Right hindlimb (tissue), 1 donor: ENCODE results near the gene ANKH.
A peak's percentile ranks its signal among the peaks of the same experiment; 100 is the strongest.

Experiments
- DNase-seq: peaks from one replicate; pipeline ENCODE4 v3.0.0-alpha.2; 2018

The ANKH gene

GRCh38 chr5:14678773-14679334 is 192.7 kb downstream of the ANKH start:
- DNase-seq: no peak

DNA sequence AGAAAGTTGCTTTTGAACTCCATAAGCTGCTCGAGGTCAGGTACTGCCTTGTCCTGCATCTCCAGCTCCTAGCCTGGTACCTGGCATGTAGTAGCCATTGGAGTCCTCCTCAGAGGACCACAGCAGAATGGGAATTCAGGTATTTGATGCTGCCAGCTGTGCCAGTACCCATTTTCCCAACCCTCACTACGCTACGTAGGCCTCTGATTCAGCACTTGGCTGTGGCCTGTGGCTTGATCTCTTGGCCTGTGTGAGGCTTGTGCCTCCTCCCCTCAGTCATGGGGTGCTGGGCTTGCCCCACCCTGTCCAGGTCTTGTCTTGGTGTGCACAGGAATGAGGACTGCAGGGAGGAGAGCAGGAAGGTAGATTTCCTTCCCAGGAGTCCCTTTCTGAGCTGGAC is 195.3 kb downstream of the ANKH start:
- no peak for DNase-seq

- DNase-seq: no peak
Observed at GRCh38 chr5:14675865-14676300, 195.7 kb downstream of the ANKH start.

GRCh38 chr5:14674983-14675854 is 196.4 kb downstream of the ANKH start:
- DNase-seq: no peak

DNA sequence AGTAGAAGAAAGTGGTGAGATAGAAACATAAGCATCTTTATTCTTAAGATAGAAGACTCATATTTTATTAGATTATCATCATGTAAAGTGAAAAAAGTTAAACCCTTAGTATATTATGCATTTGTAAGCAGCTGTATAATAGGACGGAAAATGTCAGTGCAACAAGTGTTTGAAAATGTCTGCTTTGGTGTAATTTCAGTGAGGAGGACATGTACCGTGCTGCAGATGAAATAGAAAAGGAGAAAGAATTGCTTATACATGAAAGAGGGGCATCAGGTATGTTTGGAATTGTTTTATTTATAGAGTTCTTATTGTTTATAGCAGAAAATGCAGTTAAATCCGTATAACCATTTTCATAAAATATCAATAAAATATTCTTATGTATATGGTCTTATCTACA is 198.1 kb downstream of the ANKH start:
- DNase-seq: no peak

DNA sequence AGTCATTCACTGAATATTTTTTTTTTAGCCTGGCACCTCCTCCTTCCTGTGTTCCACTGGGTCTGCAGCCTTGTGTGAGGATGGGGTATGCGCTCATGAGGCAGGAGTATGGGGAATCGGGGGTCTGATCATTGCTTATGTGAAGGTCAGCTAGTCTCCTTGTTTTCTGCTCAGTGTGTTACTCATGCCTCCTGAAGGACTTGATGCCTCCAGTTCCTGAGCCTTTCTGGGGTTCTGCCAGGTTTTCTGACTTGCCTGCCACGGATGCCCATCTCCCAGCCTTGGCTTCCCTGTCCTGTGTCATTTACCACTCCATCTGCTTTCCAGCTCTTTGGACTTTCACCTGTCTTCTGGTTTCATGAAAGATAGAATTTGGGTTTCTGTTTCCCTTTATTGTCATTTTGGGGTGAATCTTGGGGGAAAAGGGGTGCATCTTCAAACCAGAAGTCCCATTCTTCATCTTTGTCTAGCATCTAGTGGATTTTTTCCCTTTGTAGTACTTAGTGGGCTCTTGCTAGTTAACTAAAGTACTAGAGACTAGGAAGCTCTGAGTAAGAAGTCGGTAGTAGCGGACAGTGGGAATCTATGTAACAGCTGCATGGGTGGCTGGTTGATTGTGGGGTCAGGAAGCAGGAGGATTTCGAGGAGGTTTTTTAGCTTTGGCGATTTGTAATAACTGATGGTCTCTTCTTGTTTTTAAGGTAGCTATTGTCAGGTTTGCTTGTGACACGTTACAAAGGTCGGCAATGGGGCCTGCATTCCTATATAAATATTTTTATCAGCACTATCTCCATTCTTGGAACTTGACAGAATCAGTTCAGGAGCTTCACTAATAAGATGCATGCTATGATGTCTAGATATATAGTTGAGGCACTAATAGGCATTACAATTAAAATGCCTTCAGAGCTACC is 198.8 kb downstream of the ANKH start:
- no peak for DNase-seq

DNA sequence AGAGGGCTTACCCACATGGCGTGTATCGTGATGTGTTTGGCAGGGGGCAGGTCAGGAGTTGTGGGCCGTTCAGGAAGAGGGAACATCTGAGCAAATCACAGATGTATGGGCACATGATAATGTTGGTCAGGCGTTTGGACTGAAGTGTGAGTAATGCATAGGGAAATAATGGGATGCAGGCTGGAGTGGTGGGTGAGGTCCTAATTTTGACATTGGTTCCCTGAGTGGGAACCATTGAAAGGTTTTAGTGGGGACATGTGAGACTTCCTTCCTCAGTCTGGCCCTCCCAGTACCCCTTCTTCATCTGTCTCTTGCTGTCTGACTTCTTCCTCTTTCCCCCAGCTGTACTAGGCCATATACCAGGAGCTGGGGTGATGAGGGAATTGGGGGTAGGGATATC is 199.5 kb downstream of the ANKH start:
- DNase-seq: no peak

DNA sequence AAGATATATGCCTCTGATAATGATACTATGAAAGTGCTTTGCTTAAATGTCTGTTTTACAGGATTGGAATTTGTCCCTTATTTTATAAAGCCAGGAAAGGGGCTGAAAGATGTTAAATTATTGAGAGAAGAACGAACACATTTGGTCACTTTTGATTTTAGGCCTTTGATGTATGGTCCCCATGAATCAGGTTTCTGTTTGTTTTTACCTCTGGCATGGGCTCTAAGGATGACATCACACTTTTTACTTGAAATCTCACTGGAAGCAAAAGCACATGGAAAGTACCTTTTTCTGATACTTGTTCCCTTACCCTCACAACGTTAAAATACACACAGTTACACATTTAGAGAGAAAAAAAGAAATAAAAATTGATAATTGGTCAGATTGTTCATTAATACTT is 200.2 kb downstream of the ANKH start:
- no peak for DNase-seq

DNA sequence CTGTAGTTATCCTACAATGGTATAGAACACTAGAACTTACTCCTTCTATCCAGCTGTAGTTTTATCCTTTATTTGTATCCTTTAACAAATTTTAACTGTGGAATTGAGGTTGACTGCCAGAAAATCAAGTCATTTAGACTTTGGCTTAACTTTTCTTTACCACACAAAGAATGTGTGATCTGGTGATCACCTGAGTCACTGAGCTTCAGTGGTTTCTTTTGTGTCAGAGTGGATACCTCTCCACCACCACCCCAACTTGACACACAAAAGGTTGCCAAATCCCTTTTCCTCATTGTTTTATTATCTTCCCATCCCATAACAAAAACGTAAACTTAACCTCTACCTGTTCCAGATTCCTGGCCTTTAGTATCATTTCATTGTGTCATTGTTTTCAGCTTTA is 201.6 kb downstream of the ANKH start:
- no peak for DNase-seq

DNA sequence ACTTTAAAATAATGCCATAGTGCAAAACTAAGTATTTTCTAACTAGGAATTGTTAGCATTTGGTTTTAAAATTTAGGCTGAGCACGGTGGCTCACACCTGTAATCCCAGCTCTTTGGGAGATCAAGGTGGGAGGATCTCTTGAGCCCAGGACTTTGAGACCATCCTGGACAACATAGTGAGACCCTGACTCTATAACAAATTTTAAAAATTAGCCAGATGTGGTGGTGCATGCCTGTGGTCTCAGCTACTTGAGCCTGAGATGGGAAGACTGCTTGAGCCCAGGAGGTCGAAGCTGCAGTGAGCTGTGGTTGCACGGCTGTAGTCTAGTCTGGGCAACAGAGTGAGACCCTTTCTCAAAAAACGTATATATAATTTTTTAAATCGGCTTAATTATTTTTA is 202.2 kb downstream of the ANKH start:
- no peak for DNase-seq

DNA sequence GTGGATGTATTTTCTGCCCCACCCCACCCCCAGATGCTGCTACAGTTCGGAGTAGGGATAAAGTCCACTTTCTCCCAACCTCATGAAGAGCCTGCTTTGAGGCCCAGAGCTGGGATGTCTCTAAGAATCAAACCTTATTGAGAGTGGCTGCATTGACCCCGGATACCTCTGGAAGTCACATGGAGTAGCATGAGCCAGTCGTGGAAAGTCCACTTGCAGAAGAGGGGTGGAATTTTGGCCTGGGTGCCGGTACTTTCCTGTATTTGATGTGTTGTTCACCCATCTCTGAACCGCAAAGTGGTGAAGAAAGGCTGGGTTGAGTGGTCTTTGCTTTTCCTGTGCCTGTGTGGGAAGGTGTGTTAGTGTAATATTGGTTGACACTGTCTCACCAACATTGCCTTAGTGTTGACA is 203.4 kb downstream of the ANKH start:
- no peak for DNase-seq

DNA sequence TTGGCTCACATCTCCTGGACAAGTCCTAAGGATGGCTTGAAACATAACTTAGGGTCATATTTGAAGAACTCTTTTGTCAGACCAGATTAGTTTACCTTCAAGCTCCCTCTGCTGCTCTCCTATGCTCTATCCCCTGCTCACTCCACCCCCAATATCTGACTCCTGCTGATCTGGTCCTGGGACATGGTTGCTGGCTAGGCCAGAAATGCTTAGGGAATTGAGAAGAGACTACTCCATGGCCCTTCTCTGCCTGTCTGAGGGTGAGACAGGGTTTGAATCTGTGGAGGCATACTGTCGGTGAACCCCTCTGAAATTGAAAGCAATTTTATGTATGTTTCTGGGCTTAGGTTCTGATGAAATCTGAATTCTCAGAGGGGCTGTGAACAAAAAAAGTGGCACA is 203.8 kb downstream of the ANKH start:
- no peak for DNase-seq

GRCh38 chr5:14667290-14667689 is 204.3 kb downstream of the ANKH start:
- DNase-seq: no peak

DNA sequence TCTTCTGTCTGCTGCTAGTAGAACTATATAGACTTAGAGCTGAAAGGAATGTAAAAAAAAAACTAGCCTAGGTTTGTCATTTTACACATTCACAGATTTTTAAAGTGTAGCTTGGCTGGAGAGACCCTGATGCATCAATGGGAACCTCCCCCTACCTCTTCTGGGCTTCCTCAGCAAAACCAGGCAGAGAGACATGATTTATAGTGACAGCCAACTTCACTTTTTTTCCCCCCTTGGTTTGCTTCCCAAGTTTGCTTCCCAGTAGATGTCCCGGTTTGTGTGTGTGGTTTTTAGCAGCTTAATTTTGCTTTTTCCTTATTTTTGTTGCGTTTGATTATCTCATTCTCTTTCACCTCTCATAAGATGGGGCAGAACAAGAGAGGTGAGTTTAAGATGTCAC is 205.2 kb downstream of the ANKH start:
- no peak for DNase-seq

- no peak for DNase-seq
Observed at GRCh38 chr5:14665949-14666348, 205.6 kb downstream of the ANKH start.

DNA sequence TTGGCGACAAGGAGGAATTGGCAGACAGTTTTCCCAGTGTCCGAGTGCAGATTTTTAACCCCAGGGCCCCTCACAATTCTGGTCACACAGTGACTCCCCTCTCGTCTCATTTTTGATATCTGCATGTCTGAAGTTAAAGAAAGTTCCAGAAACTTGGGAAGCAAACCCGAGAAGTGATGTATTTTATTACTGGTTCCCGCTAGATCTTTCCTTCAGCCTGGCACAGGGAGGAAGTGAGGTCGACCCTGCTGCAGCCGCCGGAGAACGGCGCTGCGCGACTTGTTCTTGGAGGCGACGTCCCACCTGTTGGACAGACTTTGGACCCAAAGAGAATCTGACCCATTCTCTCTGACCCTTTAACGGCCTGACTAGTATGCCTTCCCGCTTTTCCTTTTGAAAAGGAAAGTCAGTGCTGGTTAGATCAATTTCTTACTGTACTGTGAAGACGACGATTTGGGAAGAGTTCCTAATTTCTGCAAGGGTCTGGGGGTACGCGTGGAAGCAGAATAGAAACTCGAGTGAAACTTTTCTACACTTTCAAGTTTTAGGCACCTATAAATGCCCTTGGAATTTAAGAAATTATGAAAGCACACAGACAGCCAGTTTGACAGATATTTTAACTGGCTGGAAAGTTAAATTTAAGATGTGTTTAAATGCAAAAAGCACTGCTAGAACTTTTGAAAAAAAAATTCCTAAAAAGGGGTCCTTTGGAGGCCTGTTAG is 206.3 kb downstream of the ANKH start:
- DNase-seq: peak; percentile 42

DNA sequence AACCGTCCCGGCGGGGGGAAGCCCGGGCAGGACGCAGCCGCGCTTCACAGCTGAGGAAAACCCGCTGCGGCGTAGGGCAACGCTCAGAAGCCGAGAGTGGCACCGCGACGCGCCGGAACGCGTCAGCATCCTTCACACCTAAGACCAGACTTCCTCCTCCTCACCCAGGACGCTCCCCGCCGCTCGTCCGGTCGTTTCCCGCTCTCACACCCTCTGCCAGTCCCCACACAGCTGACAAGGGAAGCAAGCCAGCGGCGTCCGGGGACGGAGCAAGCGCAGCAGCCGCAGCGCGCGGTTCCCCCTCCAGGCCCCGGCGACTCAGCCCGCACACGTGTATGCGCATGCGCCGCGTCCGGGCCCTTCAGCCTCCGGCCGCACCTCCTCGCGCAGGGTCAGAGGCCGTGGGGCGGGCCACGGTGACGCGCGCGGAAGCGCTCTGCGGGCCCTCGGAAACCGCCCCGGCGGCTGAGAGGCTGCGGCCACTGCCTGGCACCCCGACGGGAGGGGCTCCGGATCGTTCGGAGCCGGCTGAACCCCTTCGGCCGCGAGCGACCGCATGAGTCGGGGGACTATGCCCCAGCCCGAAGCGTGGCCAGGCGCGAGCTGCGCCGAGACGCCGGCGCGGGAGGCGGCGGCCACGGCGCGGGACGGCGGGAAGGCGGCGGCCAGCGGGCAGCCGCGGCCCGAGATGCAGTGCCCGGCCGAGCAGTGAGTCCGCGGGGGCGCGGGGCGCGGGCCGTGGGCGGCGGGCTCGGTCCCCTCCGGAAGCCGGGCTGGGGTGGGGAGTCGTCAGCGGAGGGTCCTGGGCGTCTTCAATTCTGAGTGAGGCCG is 207.1 kb downstream of the ANKH start, which contains the start of gene OTULIN:
OTULIN (plus strand) TSS at position 449 of the 831 bp plus-strand sequence; CDS start at position 557, 108 bp downstream.
- DNase-seq: peak; percentile 95

GRCh38 chr5:14663734-14664269 is 207.8 kb downstream of the ANKH start:
- DNase-seq: no peak

DNA sequence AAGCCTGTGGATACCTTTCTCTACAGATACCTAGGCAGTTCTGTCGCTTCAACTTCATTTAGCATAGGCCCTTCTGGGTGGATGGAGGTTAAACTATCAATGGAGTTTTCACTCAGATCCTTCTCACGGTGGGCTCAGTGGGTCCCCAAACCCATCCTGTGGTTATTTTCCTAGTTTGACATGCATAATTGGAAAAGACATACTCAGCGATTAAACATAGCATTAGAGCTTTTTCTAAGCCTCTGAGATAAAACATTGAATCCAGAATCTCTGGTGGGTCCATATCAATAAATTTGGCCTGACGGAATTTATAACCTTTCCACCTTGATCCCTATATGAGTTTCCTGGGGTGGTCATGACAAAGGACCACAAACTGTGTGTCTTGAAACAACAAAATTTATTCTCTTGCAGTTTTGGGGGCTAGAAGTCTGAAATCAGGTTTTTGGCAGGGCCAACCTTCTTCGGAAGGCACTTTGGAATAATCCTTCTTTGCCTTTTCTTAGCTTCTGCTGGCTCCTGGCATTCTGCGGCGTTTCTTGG is 208.8 kb downstream of the ANKH start:
- no peak for DNase-seq

GRCh38 chr5:14660833-14661232 is 210.7 kb downstream of the ANKH start:
- no peak for DNase-seq
